Stimulated activated CD8-positive, alpha-beta memory T cell treated with anti-CD3 and anti-CD28 coated beads, Interleukin-4, amount 100 ng/mL, for 1 hour (primary cell): ENCODE results near the gene CARD19.

ENCODE experiments used
- DNase-seq, 2 donors: peaks; one replicate each; pipeline ENCODE4 v3.0.0-alpha.2; 2020; ENCODE audit warnings: low read depth in 2 of 2, low spot score in 1 of 2

Gene CARD19

GRCh38 chr9:93096131-93096802 is at the start of gene CARD19:
Gene CARD19, plus strand, starts transcription at chr9:93096217. Its CDS starts 129 bp downstream, at chr9:93096346.
- DNase-seq, result no peak

GRCh38 chr9:93048566-93049448 is 47.2 kb upstream of the CARD19 start:
- DNase-seq, result no peak

- DNase-seq, result no peak
Observed at GRCh38 chr9:93049491-93049890, 46.5 kb upstream of the CARD19 start.

GRCh38 chr9:93050231-93050630 is 45.8 kb upstream of the CARD19 start:
- DNase-seq, result no peak

GRCh38 chr9:93051680-93052089 is 44.3 kb upstream of the CARD19 start:
- no peak for DNase-seq

- DNase-seq, result no peak
Observed at GRCh38 chr9:93052791-93053540, 43.1 kb upstream of the CARD19 start.

- no peak for DNase-seq
Observed at GRCh38 chr9:93053781-93054331, 42.2 kb upstream of the CARD19 start.

GRCh38 chr9:93054758-93055704 is 41.0 kb upstream of the CARD19 start:
- DNase-seq, result no peak

- no peak for DNase-seq
Observed at GRCh38 chr9:93057042-93057702, 38.8 kb upstream of the CARD19 start.

GRCh38 chr9:93057703-93058354 is 38.2 kb upstream of the CARD19 start:
- DNase-seq, result no peak

- DNase-seq, result peak in 1 of 2 donors; percentile 25
Observed at GRCh38 chr9:93058355-93059010, 37.5 kb upstream of the CARD19 start, which contains the start of gene SUSD3. Gene SUSD3, plus strand, starts transcription at chr9:93058701. Its CDS starts 42 bp downstream, at chr9:93058743.

- no peak for DNase-seq
Observed at GRCh38 chr9:93059011-93059714, 36.9 kb upstream of the CARD19 start.

GRCh38 chr9:93059715-93060578 is 36.1 kb upstream of the CARD19 start:
- DNase-seq, result no peak

GRCh38 chr9:93060746-93061259 is 35.2 kb upstream of the CARD19 start:
- no peak for DNase-seq

- DNase-seq, result no peak
Observed at GRCh38 chr9:93061260-93061751, 34.7 kb upstream of the CARD19 start.
